ENCODE results near the gene TRIM24. TPM values are rescaled to one million over a fixed set of nuclear protein-coding genes. Genes with fewer than 3 reads are reported as not detected.

The TRIM24 gene
- total and polyA plus RNA-seq, 4 donors: 7.0 to 33.0 (median 17.4) TPM

- TF ChIP-seq, protein P1, sequence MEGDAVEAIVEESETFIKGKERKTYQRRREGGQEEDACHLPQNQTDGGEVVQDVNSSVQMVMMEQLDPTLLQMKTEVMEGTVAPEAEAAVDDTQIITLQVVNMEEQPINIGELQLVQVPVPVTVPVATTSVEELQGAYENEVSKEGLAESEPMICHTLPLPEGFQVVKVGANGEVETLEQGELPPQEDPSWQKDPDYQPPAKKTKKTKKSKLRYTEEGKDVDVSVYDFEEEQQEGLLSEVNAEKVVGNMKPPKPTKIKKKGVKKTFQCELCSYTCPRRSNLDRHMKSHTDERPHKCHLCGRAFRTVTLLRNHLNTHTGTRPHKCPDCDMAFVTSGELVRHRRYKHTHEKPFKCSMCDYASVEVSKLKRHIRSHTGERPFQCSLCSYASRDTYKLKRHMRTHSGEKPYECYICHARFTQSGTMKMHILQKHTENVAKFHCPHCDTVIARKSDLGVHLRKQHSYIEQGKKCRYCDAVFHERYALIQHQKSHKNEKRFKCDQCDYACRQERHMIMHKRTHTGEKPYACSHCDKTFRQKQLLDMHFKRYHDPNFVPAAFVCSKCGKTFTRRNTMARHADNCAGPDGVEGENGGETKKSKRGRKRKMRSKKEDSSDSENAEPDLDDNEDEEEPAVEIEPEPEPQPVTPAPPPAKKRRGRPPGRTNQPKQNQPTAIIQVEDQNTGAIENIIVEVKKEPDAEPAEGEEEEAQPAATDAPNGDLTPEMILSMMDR (IDR thresholded peaks at IDR 0.05; ENCODE audit: control extremely low read depth, extremely low read depth): no peak
- DNase-seq (no peak), ATAC-seq (ENCODE audit: insufficient read depth, low FRiP score) (no peak)
- Histone ChIP-seq H3K36me3 (ENCODE audit: control insufficient read depth in 4 of 4, insufficient read depth in 4 of 4, low read length in 4 of 4) (peaks cover 0 to 12% (median 6%) of the 10 kb centered on the region in 4 donors), H3K4me1 (ENCODE audit: control insufficient read depth in 5 of 5, insufficient read depth in 5 of 5, low read length in 5 of 5) (peaks cover 0 to 6% (median 0%) of the 10 kb centered on the region in 5 donors), H3K4me3 (no peak overlapping the region), H3K27ac (ENCODE audit: low read depth in 1 of 2, low read length in 1 of 2) (no peak overlapping the region), H3K9me3 (ENCODE audit: control insufficient read depth in 4 of 4, insufficient read depth in 3 of 4, low read length in 3 of 4) (peaks cover 0 to 3% (median under 1%) of the 10 kb centered on the region in 4 donors), H3K9ac (ENCODE audit: insufficient read depth in 1 of 2, low read length in 2 of 2) (no peak overlapping the region), H3K27me3 (ENCODE audit: control insufficient read depth in 3 of 3, insufficient read depth in 3 of 3, low read length in 2 of 3) (no peaks in the 10 kb centered on the region)
- WGBS, 2 donors: 64 to 81% methylated on average over 3 of the region's 3 CpGs
Observed at GRCh38 chr7:138510003-138510402, 49.9 kb downstream of the TRIM24 start.

- Histone ChIP-seq H3K27ac (ENCODE audit: low read depth in 1 of 2, low read length in 1 of 2) (no peak overlapping the region), H3K9me3 (ENCODE audit: control insufficient read depth in 4 of 4, insufficient read depth in 3 of 4, low read length in 3 of 4) (peaks cover 0 to 3% (median under 1%) of the 10 kb centered on the region in 4 donors), H3K9ac (ENCODE audit: insufficient read depth in 1 of 2, low read length in 2 of 2) (no peak overlapping the region), H3K27me3 (ENCODE audit: control insufficient read depth in 3 of 3, insufficient read depth in 3 of 3, low read length in 2 of 3) (no peaks in the 10 kb centered on the region), H3K36me3 (ENCODE audit: control insufficient read depth in 4 of 4, insufficient read depth in 4 of 4, low read length in 4 of 4) (peaks cover 2 to 15% (median 7%) of the 10 kb centered on the region in 4 donors), H3K4me1 (ENCODE audit: control insufficient read depth in 5 of 5, insufficient read depth in 5 of 5, low read length in 5 of 5) (peaks cover 0 to 6% (median 0%) of the 10 kb centered on the region in 5 donors), H3K4me3 (no peak overlapping the region)
- WGBS, 2 donors: 98% methylated on average over 3 of the region's 3 CpGs
- no peak for DNase-seq
- TF ChIP-seq, protein P1 (IDR thresholded peaks at IDR 0.05; ENCODE audit: control extremely low read depth, extremely low read depth): no peak
- ATAC-seq (ENCODE audit: insufficient read depth, low FRiP score): no peak
Observed at GRCh38 chr7:138512092-138512858, 52.2 kb downstream of the TRIM24 start.

DNA sequence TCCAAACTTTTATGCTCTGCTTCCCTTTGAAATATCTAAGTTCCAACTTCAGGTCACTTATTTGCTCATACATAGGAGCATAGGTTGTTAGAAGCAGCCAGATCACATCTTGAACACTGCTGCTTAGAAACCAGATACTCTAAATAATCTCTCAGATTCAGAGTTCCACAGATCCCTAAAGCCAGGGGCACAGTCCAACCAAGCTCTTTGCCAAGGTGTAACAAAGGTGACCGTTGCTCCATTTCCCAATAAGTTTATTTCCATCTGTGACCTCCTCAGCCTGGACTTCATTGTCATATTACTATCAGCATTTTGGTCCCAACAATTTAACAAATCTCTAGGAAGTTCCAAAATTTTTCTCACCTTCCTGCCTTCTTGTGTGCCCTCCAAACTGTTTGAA, 52.8 kb downstream of the TRIM24 start:
- Histone ChIP-seq H3K27me3 (ENCODE audit: control insufficient read depth in 3 of 3, insufficient read depth in 3 of 3, low read length in 2 of 3) (no peaks in the 10 kb centered on the region), H3K36me3 (ENCODE audit: control insufficient read depth in 4 of 4, insufficient read depth in 4 of 4, low read length in 4 of 4) (peaks cover 2 to 15% (median 7%) of the 10 kb centered on the region in 4 donors), H3K27ac (ENCODE audit: low read depth in 1 of 2, low read length in 1 of 2) (no peak overlapping the region), H3K4me3 (no peak overlapping the region), H3K9ac (ENCODE audit: insufficient read depth in 1 of 2, low read length in 2 of 2) (no peak overlapping the region), H3K4me1 (ENCODE audit: control insufficient read depth in 5 of 5, insufficient read depth in 5 of 5, low read length in 5 of 5) (peaks cover 0 to 6% (median 0%) of the 10 kb centered on the region in 5 donors), H3K9me3 (ENCODE audit: control insufficient read depth in 4 of 4, insufficient read depth in 3 of 4, low read length in 3 of 4) (peaks cover 0 to 3% (median under 1%) of the 10 kb centered on the region in 4 donors)
- ATAC-seq (ENCODE audit: insufficient read depth, low FRiP score) (no peak), DNase-seq (no peak)
- 93 to 97% methylated on average over 1 of the region's 1 CpG for WGBS, 2 donors
- TF ChIP-seq, protein P1 (IDR thresholded peaks at IDR 0.05; ENCODE audit: control extremely low read depth, extremely low read depth): no peak
